ENCODE data around the gene MXRA7.

The MXRA7 gene

GRCh38 chr17:76695059-76695831 lies 15.5 kb downstream of the MXRA7 start:
- DNase-seq = no peak

GRCh38 chr17:76691379-76692191 lies 19.2 kb downstream of the MXRA7 start:
- DNase-seq = no peak

GRCh38 chr17:76690596-76691280 lies 20.0 kb downstream of the MXRA7 start:
- DNase-seq = no peak

GRCh38 chr17:76689859-76690258 lies 20.9 kb downstream of the MXRA7 start:
- DNase-seq = no peak

GRCh38 chr17:76688165-76688622 lies 22.6 kb downstream of the MXRA7 start:
- no peak for DNase-seq

- no peak for DNase-seq
Measured at GRCh38 chr17:76687298-76688164, 23.2 kb downstream of the MXRA7 start.

- peak; percentile 26 for DNase-seq
Measured at GRCh38 chr17:76686538-76687297, 24.0 kb downstream of the MXRA7 start.

GRCh38 chr17:76685846-76686245 lies 24.9 kb downstream of the MXRA7 start:
- no peak for DNase-seq

GRCh38 chr17:76685366-76685765 lies 25.4 kb downstream of the MXRA7 start:
- no peak for DNase-seq

- no peak for DNase-seq
Measured at GRCh38 chr17:76684756-76685155, 26.0 kb downstream of the MXRA7 start.

- no peak for DNase-seq
Measured at GRCh38 chr17:76683921-76684745, 26.6 kb downstream of the MXRA7 start.

- DNase-seq = no peak
Measured at GRCh38 chr17:76683011-76683755, 27.6 kb downstream of the MXRA7 start.

GRCh38 chr17:76682296-76682695 lies 28.5 kb downstream of the MXRA7 start:
- DNase-seq = no peak

- peak; percentile 61 for DNase-seq
Measured at GRCh38 chr17:76681222-76682137, 29.3 kb downstream of the MXRA7 start.

GRCh38 chr17:76679239-76679638 lies 31.5 kb downstream of the MXRA7 start:
- DNase-seq = no peak

- peak; percentile 52 for DNase-seq
Measured at GRCh38 chr17:76678330-76678729, 32.4 kb downstream of the MXRA7 start.

GRCh38 chr17:76677406-76677805 lies 33.4 kb downstream of the MXRA7 start:
- DNase-seq = no peak

GRCh38 chr17:76676629-76677028 lies 34.1 kb downstream of the MXRA7 start:
- no peak for DNase-seq

GRCh38 chr17:76675648-76676047 lies 35.1 kb downstream of the MXRA7 start:
- DNase-seq = no peak

Measured in NCI-H2171 treated with DMSO at 0.1 percent for 48 hours (cell line).